AG04450 (cell line): ENCODE results near the gene PYGB. TPM values are rescaled to one million over a fixed set of nuclear protein-coding genes. Genes with fewer than 3 reads are reported as not detected.

Experiments used
- CTCF ChIA-PET: fragments of 300-600, 350-600 bp; formaldehyde crosslinking; extraction: SDS; loops from one replicate; lab custom pipeline; 2022; ENCODE audit warnings: antibody characterized with exemption, inconsistent platforms; lab: Charles Lee
- POLR2A ChIA-PET: fragments of 350-600 bp; formaldehyde crosslinking; extraction: SDS; loops from one replicate; lab custom pipeline; 2021; ENCODE audit warnings: antibody characterized with exemption, inconsistent platforms; lab: Yijun Ruan, JAX
- DNase-seq: peaks from one replicate; pipeline ENCODE4 v3.0.0-alpha.2; 2011; ENCODE audit warnings: low read depth, low spot score
- H3K27ac ChIP-seq: one replicate; pipeline ENCODE4 v1.5.1; 2012; ENCODE audit warnings: low read depth, low read length, control low read depth
- H3K27me3 ChIP-seq: one replicate; pipeline ENCODE4 v1.6.0; 2012; ENCODE audit warnings: low read length; ENCODE audit not compliant: control insufficient read depth, insufficient read depth
- H3K4me3 ChIP-seq: 2 replicates; pipeline ENCODE4 v1.5.1; 2011; ENCODE audit warnings: mild to moderate bottlenecking, low read depth, low read length, control low read depth
- H3K9me3 ChIP-seq: 2 replicates; pipeline ENCODE4 v1.5.1; 2012; ENCODE audit warnings: low read length; ENCODE audit not compliant: control insufficient read depth, insufficient read depth
- polyA plus RNA-seq: library from polyadenylated mRNA; depleted of rRNA; stranded (reverse); fragments of >200 nt; gene quantifications from 2 replicates; pipeline ENCODE4 v1.2.3, GENCODE V29; 2011
- TF ChIP-seq, protein P1 (sequence below): IDR thresholded peaks from 2 replicates; pipeline ENCODE4 v1.5.1; 2011; ENCODE audit warnings: low read depth, low read length, control low read depth, inconsistent platforms

Gene PYGB
- polyA plus RNA-seq, 1 experiment = 43.2 TPM

DNA sequence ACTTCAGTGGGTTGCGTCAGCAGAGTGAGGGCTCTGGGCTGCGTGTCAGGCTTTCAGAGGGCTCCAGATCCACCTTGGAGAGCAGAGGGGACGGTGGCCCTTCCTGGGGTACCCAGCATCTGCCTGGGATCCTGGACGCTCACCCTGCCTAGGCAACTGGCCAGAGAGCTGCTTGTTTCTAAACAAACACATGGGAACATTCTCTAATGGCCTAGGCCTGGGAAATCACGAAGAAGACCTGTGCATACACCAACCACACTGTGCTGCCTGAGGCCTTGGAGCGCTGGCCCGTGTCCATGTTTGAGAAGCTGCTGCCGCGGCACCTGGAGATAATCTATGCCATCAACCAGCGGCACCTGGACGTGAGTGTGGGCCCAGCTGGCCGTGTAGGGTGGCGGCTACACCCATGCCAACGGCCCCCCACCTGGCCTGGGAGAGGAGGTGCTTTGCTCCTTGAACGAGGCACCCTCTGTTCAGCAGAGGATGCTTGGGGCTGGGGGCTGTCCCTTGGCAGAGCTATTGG lies 32.2 kb downstream of the PYGB start:
- ChIA-PET CTCF (interaction anchor here (0.6 kb wide), 1 partner anchor 122 kb away, joined by 3 read pairs; no protein-coding TSS in a partner anchor), POLR2A (no interaction called here)
- H3K4me3 ChIP-seq = no peak overlapping the region
- no peaks in the 10 kb centered on the region; the same call in 1 of the 2 replicates for H3K9me3 ChIP-seq
- H3K27me3 ChIP-seq = no peaks in the 10 kb centered on the region
- TF ChIP-seq, protein P1, sequence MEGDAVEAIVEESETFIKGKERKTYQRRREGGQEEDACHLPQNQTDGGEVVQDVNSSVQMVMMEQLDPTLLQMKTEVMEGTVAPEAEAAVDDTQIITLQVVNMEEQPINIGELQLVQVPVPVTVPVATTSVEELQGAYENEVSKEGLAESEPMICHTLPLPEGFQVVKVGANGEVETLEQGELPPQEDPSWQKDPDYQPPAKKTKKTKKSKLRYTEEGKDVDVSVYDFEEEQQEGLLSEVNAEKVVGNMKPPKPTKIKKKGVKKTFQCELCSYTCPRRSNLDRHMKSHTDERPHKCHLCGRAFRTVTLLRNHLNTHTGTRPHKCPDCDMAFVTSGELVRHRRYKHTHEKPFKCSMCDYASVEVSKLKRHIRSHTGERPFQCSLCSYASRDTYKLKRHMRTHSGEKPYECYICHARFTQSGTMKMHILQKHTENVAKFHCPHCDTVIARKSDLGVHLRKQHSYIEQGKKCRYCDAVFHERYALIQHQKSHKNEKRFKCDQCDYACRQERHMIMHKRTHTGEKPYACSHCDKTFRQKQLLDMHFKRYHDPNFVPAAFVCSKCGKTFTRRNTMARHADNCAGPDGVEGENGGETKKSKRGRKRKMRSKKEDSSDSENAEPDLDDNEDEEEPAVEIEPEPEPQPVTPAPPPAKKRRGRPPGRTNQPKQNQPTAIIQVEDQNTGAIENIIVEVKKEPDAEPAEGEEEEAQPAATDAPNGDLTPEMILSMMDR = no peak
- no peak overlapping the region for H3K27ac ChIP-seq
- DNase-seq = no peak

DNA sequence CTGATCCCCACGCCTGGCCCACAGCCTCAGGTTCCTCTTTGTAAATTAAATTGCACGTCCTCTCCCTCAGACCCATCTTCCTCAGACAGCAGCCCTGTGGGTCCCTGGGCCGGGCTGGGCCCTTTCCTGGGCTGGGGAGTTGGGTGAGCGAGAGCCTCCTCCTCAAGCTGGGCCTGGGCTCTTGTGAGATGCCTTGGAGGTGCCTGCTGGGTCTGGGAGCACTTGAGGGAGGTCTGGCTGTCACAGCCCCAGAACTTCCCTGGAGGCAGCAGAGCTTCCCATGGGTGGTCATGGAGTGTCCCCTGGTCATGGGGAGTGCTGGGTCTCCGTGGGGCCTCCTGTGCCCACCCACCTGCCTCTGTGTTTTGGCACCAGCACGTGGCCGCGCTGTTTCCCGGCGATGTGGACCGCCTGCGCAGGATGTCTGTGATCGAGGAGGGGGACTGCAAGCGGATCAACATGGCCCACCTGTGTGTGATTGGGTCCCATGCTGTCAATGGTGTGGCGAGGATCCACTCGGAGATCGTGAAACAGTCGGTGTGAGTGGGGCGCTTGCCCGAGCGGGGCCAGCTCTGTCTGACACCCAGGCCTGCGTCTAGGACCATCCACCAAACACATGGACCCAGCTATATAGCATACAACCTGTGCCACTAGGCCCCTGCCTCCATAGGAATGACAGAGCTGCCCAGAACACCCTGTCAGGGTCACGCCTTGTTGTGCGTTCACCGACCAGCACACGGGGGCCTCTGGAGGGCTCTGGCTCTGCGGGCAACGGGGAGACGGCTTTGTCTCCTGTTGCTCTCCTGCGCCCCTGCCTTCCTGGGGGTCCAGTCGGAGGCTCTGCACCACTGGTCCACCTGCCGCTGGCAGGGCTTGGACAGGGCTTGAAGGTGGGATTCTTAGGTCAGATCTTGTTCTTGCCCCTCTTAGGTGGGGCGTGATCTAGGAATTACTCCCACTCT lies 33.0 kb downstream of the PYGB start:
- H3K27ac ChIP-seq = no peak overlapping the region
- CTCF ChIA-PET = interaction anchor here (0.6 to 1.3 kb wide), 2 partner anchors 119 to 122 kb away, joined by 3 read pairs; no protein-coding TSS in a partner anchor
- no peak overlapping the region for H3K4me3 ChIP-seq
- POLR2A ChIA-PET = interaction anchor here (1.4 kb wide), 1 partner anchor 33 kb away, joined by 5 read pairs; the partner anchor contains the start of gene PYGB
- DNase-seq = no peak
- TF ChIP-seq, protein P1 = no peak
- no peaks in the 10 kb centered on the region; the same call in 1 of the 2 replicates for H3K9me3 ChIP-seq
- no peaks in the 10 kb centered on the region for H3K27me3 ChIP-seq

DNA sequence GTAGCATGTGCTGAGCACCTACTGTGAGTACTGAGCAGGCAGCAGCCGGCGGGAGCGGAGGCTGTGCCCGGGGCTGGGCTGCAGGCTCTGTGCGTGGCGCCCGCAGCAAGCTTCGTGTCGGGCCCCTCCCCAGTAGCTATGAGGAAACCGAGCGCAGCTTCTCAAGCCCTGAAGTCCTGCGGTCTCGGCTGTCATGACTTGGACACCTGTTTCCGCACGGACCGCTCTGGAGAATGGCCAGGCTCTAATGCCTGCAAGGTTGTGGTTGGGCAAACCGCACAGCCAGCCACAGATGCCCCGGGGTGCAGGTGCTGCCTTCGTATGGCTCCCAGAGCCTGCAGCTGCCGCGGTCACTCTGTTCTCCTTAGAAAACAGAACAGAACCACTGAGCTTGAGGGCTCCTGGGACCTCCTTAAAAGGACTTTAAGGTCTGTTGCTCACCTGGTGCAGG lies 33.7 kb downstream of the PYGB start:
- ChIA-PET POLR2A (interaction anchor here (1.4 kb wide), 1 partner anchor 34 kb away, joined by 5 read pairs; the partner anchor contains the start of gene PYGB), CTCF (interaction anchor here (1.3 kb wide), 1 partner anchor 118 kb away, joined by 3 read pairs; no protein-coding TSS in a partner anchor)
- Histone ChIP-seq H3K27me3 (no peaks in the 10 kb centered on the region), H3K4me3 (no peak overlapping the region), H3K9me3 (no peaks in the 10 kb centered on the region; the same call in 1 of the 2 replicates), H3K27ac (no peak overlapping the region)
- no peak for DNase-seq
- TF ChIP-seq, protein P1 = no peak

DNA sequence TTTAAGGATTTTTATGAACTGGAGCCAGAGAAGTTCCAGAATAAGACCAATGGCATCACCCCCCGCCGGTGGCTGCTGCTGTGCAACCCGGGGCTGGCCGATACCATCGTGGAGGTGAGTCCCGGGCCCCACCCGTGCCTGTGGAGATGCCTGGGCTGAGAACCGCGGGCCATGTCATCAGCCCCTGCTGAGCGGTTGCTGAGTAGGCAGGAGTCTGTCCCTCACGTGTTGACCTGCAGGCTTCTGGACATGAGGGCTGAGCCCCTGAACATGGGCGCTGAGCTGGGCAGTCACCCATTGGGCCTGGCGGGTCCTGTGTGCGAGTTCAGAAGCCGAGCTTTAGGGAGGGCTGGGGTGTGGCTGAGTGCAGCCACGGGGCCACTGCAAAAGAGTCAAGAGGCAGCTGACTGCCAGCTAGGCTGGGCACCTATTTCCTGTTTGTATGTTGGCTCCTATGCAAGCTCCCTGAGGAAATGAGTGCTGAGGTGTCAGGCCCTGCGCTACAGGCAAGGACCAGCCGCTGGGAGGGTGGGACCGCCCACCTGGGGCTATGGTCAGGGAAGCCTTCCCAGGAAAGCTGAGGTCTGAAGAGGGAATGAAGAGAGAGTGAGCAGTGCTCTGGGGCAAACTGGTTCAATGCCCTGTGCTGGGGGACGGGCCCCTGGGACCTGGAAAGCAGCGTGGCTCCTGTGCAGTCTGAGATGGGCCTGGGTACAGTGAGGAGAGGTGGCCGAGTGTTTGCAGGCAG lies 34.3 kb downstream of the PYGB start:
- Histone ChIP-seq H3K27ac (no peak overlapping the region), H3K9me3 (no peaks in the 10 kb centered on the region; the same call in 1 of the 2 replicates), H3K4me3 (no peak overlapping the region), H3K27me3 (no peaks in the 10 kb centered on the region)
- ChIA-PET POLR2A (interaction anchor here (1.4 kb wide), 1 partner anchor 35 kb away, joined by 5 read pairs; the partner anchor contains the start of gene PYGB), CTCF (interaction anchor here (1.3 kb wide), 1 partner anchor 117 kb away, joined by 3 read pairs; no protein-coding TSS in a partner anchor)
- TF ChIP-seq, protein P1 = no peak
- no peak for DNase-seq
